DND-41 (cell line): ENCODE measurements around the gene PPP3R1.

Experiments used
- ATAC-seq: fragments of 200-7000 bp; cut with Tn5 transposase; 3 replicates; pipeline ENCODE4 v1.9.1; 2021; ENCODE audit warnings: low read depth; ENCODE audit not compliant: insufficient read depth
- DNase-seq: peaks from one replicate; pipeline ENCODE4 v3.0.0-alpha.2; 2020
- H2AFZ ChIP-seq: 2 replicates; pipeline ENCODE4 v1.6.0; 2012; ENCODE audit warnings: low read depth, low read length
- H3K27ac ChIP-seq: 2 replicates; pipeline ENCODE4 v1.5.1; 2012; ENCODE audit warnings: low read length, inconsistent platforms
- H3K27me3 ChIP-seq: fragments of 200-600 bp; sonication (generic); 2 replicates; pipeline ENCODE4 v1.6.0; 2012; ENCODE audit warnings: low read length, mild to moderate bottlenecking, inconsistent platforms; ENCODE audit not compliant: insufficient read depth, poor library complexity
- H3K36me3 ChIP-seq: 2 replicates; pipeline ENCODE4 v1.5.1; 2012; ENCODE audit warnings: low read length, inconsistent platforms; ENCODE audit not compliant: insufficient read depth
- H3K4me1 ChIP-seq: 2 replicates; pipeline ENCODE4 v1.5.1; 2012; ENCODE audit warnings: mild to moderate bottlenecking, low read length; ENCODE audit not compliant: insufficient read depth
- H3K4me2 ChIP-seq: 2 replicates; pipeline ENCODE4 v1.6.0; 2012; ENCODE audit warnings: mild to moderate bottlenecking, moderate library complexity, low read length, inconsistent platforms; ENCODE audit not compliant: insufficient read depth
- H3K4me3 ChIP-seq, 2 experiments: fragments of 200-600 bp in 1 of 2; shearing (Covaris generic) in 1 of 2; 2 replicates each; pipeline ENCODE4 v1.5.1; 2012 to 2016; ENCODE audit warnings: inconsistent platforms in 2 of 2, low read length in 2 of 2, mild to moderate bottlenecking in 2 of 2, low read depth in 1 of 2, moderate library complexity in 1 of 2
- H3K79me2 ChIP-seq: 2 replicates; pipeline ENCODE4 v1.6.0; 2012; ENCODE audit warnings: low read length, inconsistent platforms; ENCODE audit not compliant: insufficient read depth
- H3K9ac ChIP-seq: 2 replicates; pipeline ENCODE4 v1.6.0; 2012; ENCODE audit warnings: low read depth, mild to moderate bottlenecking, inconsistent platforms, low read length, moderate library complexity
- H3K9me3 ChIP-seq: 2 replicates; pipeline ENCODE4 v1.5.1; 2012; ENCODE audit warnings: low read length, moderate library complexity, mild to moderate bottlenecking, inconsistent platforms; ENCODE audit not compliant: insufficient read depth, severe bottlenecking
- H4K20me1 ChIP-seq: 2 replicates; pipeline ENCODE4 v1.6.0; 2012; ENCODE audit warnings: low read length; ENCODE audit not compliant: insufficient read depth
- EZH2 ChIP-seq: IDR thresholded peaks from 3 replicates; pipeline ENCODE4 v1.6.1; 2012; ENCODE audit warnings: borderline replicate concordance, low read depth, mild to moderate bottlenecking, moderate library complexity, low read length, inconsistent platforms; ENCODE audit not compliant: severe bottlenecking
- TF ChIP-seq, protein P1 (sequence below): IDR thresholded peaks from 2 replicates; pipeline ENCODE4 v1.5.1; 2012; ENCODE audit warnings: borderline replicate concordance, low read length, moderate library complexity, mild to moderate bottlenecking; ENCODE audit not compliant: poor library complexity, severe bottlenecking; ENCODE audit errors: extremely low read depth

PPP3R1 gene

DNA sequence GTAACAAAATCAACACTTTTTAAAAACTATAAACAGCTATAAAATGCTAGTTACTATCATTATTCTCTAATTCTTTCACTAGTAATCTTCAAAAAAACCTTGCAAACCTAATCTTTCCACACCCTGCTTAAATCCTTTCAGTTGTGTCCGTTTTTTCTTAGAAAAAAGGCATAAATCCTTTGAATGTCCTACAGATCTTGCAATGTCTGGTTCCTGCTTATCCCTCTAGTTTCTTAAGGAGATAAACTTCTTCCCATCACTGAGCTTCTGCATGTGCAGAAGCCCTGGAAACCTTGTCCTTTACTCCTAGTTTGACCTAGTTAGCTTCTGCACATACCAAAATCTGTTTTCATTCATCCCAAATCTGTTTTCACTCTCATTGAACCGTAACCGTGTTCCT lies 95.9 kb downstream of the PPP3R1 start:
- Histone ChIP-seq H4K20me1 (no peaks in the 10 kb centered on the region), H2AFZ (peak overlapping the region; percentile 98), H3K9ac (peak overlapping the region; percentile 83), H3K4me2 (peak overlapping the region; percentile 98), H3K79me2 (peaks cover 56% of the 10 kb centered on the region), H3K27me3 (no peaks in the 10 kb centered on the region), H3K9me3 (no peaks in the 10 kb centered on the region), H3K4me3 (peak overlapping the region; percentile 95 to 99), H3K27ac (peak overlapping the region; percentile 97), H3K36me3 (peaks cover 17% of the 10 kb centered on the region), H3K4me1 (peaks cover 40% of the 10 kb centered on the region)
- ATAC-seq (no peak), DNase-seq (no peak)
- no peak for TF ChIP-seq EZH2
- TF ChIP-seq, protein P1, sequence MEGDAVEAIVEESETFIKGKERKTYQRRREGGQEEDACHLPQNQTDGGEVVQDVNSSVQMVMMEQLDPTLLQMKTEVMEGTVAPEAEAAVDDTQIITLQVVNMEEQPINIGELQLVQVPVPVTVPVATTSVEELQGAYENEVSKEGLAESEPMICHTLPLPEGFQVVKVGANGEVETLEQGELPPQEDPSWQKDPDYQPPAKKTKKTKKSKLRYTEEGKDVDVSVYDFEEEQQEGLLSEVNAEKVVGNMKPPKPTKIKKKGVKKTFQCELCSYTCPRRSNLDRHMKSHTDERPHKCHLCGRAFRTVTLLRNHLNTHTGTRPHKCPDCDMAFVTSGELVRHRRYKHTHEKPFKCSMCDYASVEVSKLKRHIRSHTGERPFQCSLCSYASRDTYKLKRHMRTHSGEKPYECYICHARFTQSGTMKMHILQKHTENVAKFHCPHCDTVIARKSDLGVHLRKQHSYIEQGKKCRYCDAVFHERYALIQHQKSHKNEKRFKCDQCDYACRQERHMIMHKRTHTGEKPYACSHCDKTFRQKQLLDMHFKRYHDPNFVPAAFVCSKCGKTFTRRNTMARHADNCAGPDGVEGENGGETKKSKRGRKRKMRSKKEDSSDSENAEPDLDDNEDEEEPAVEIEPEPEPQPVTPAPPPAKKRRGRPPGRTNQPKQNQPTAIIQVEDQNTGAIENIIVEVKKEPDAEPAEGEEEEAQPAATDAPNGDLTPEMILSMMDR: no peak

DNA sequence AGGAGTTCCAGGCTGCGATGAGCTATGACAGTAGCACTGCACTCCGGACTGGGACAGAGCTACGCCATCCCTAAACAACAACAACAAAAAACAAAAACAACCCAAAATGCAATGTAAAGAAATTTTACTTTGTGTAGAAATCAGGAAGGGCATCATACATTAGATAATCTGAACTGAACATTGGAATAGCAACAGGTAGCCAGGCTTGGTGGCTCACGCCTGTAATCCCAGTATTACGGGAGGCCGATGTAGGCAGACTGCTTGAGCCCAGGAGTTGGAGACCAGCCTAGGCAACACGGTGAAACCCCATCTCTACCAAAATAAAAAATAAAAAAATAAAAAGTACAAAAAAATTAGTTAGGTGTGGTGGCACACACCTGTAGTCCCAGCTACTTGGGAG lies 96.7 kb downstream of the PPP3R1 start:
- H3K4me1 ChIP-seq: peaks cover 47% of the 10 kb centered on the region
- H3K36me3 ChIP-seq: peaks cover 9% of the 10 kb centered on the region
- H3K9me3 ChIP-seq: no peaks in the 10 kb centered on the region
- H3K27ac ChIP-seq: no peak overlapping the region
- peaks cover 49% of the 10 kb centered on the region for H3K79me2 ChIP-seq
- no peak for DNase-seq
- no peaks in the 10 kb centered on the region for H3K27me3 ChIP-seq
- ATAC-seq: no peak
- H3K4me3 ChIP-seq: peak overlapping the region in 1 of 2 experiments; percentile 99; a peak in 1 of 4 replicates
- TF ChIP-seq, protein P1: no peak
- TF ChIP-seq EZH2: no peak
- no peak overlapping the region for H3K9ac ChIP-seq
- H4K20me1 ChIP-seq: no peaks in the 10 kb centered on the region
- H2AFZ ChIP-seq: no peak overlapping the region
- H3K4me2 ChIP-seq: peak overlapping the region; percentile 98; the same call in 1 of the 2 replicates

DNA sequence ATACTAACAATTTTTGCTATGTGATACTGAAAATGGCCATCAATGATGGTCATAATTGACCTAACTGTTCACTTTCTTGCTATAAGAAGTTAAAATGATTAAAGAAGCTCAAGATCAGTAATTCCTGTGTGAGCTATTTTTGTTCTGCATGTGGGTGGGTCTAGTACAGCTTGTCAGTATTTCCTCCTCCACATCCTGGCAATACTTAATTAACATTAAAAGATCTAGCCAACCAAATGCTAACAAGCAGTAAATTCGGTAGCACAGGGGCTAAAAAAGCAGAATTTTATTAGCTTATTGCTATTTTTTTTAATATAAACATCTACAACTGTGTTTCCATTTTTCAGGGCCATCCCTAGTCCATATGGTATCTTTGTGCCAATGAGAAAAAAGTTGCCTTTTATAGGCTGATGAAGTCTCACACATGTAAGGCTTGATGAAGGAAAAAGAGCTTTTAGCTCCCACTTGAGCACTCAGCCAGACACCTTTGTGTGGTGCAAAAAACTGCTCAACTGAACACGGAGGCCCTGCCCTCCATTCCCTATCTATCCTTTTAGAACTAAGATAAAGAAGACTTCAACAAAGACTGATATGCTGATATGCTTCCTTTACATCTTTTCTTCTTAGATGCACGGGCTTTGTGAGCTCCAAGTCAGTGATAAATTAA lies 99.5 kb downstream of the PPP3R1 start:
- H3K4me1 ChIP-seq: peaks cover 28% of the 10 kb centered on the region
- H3K79me2 ChIP-seq: peaks cover 24% of the 10 kb centered on the region
- no peak for ATAC-seq
- DNase-seq: no peak
- no peak overlapping the region for H3K27ac ChIP-seq
- H4K20me1 ChIP-seq: no peaks in the 10 kb centered on the region; the same call in 1 of the 2 replicates
- no peaks in the 10 kb centered on the region for H3K27me3 ChIP-seq
- H2AFZ ChIP-seq: no peak overlapping the region
- H3K9me3 ChIP-seq: no peaks in the 10 kb centered on the region
- no peaks in the 10 kb centered on the region; the same call in 1 of the 2 replicates for H3K36me3 ChIP-seq
- H3K4me3 ChIP-seq: no peak overlapping the region
- H3K9ac ChIP-seq: no peak overlapping the region
- H3K4me2 ChIP-seq: no peak overlapping the region
- TF ChIP-seq, protein P1: no peak
- no peak for TF ChIP-seq EZH2
